ENCODE measurements around the gene OAS2.

- TF ChIP-seq POLR2A (IDR thresholded peaks at IDR 0.05) (no peak), CTCF (IDR thresholded peaks at IDR 0.05 in 4 of 5, conservative IDR thresholded peaks at IDR 0.05 in 1 of 5) (no peak)
These were observed 36.2 kb downstream of the OAS2 start for GRCh38 chr12:113014565-113014964.

Measured in gastrocnemius medialis (tissue), 4 donors.